HuH-7 (cell line): ENCODE data around the gene EGLN1.

Experiments
- DNase-seq: peaks from one replicate; pipeline ENCODE4 v3.0.0; 2011; ENCODE audit warnings: low spot score

EGLN1 gene

GRCh38 chr1:231395998-231396390, 26.1 kb downstream of the EGLN1 start:
- DNase-seq = no peak

GRCh38 chr1:231395076-231395997, 26.8 kb downstream of the EGLN1 start:
- no peak for DNase-seq

GRCh38 chr1:231393668-231394067, 28.4 kb downstream of the EGLN1 start:
- no peak for DNase-seq

GRCh38 chr1:231392389-231393131, 29.5 kb downstream of the EGLN1 start:
- DNase-seq = no peak

GRCh38 chr1:231390071-231390470, 32.0 kb downstream of the EGLN1 start:
- no peak for DNase-seq

GRCh38 chr1:231387770-231388669, 34.1 kb downstream of the EGLN1 start:
- no peak for DNase-seq

GRCh38 chr1:231386466-231386865, 35.6 kb downstream of the EGLN1 start:
- DNase-seq = no peak

GRCh38 chr1:231385416-231385748, 36.7 kb downstream of the EGLN1 start:
- no peak for DNase-seq

GRCh38 chr1:231384696-231385415, 37.2 kb downstream of the EGLN1 start:
- no peak for DNase-seq

- DNase-seq = no peak
Measured at GRCh38 chr1:231383159-231383860, 38.8 kb downstream of the EGLN1 start.

GRCh38 chr1:231382426-231382825, 39.7 kb downstream of the EGLN1 start:
- DNase-seq = no peak

GRCh38 chr1:231381729-231382128, 40.4 kb downstream of the EGLN1 start:
- DNase-seq = no peak

- DNase-seq = no peak
Measured at GRCh38 chr1:231376875-231377549, 45.1 kb downstream of the EGLN1 start.

GRCh38 chr1:231376101-231376500, 46.0 kb downstream of the EGLN1 start:
- DNase-seq = no peak

- no peak for DNase-seq
Measured at GRCh38 chr1:231374394-231374793, 47.7 kb downstream of the EGLN1 start.

GRCh38 chr1:231372501-231372900, 49.6 kb downstream of the EGLN1 start:
- no peak for DNase-seq

- DNase-seq = no peak
Measured at GRCh38 chr1:231369282-231369681, 52.8 kb downstream of the EGLN1 start.

GRCh38 chr1:231364192-231364591, 57.9 kb downstream of the EGLN1 start:
- DNase-seq = no peak

- no peak for DNase-seq
Measured at GRCh38 chr1:231363624-231364023, 58.5 kb downstream of the EGLN1 start.

- no peak for DNase-seq
Measured at GRCh38 chr1:231362325-231362724, 59.8 kb downstream of the EGLN1 start.
